Caco-2 (cell line): ENCODE data around the gene AGPS. TPM values are rescaled to one million over a fixed set of nuclear protein-coding genes. Genes with fewer than 3 reads are reported as not detected.
"Not testable (repeated sequence)": the region's sequence is repeated elsewhere in the genome, so short reads cannot be mapped to it uniquely, and the experiment has no call there.

Experiments
- BruUV-seq: library from RNA; stranded (reverse); fragments of 400-500 nt; replicated peaks from 2 replicates; lab custom pipeline; 2021; lab: Mats Ljungman, UMichigan
- CTCF ChIA-PET: fragments of 300-600 bp; sonication (Branson Sonifier 250); formaldehyde crosslinking; loops from one replicate; lab custom pipeline; 2022; ENCODE audit warnings: antibody characterized with exemption; lab: Charles Lee
- POLR2A ChIA-PET: fragments of 300-600 bp; sonication (Branson Sonifier 250); formaldehyde crosslinking; loops from one replicate; lab custom pipeline; 2022; ENCODE audit warnings: antibody characterized with exemption; lab: Charles Lee
- DNase-seq, 2 experiments: peaks; one replicate each; pipeline versions ENCODE4 v3.0.0 to v3.0.0-alpha.2; 2020 to 2022
- H3K27me3 ChIP-seq: replicated peaks from 2 replicates; pipeline ENCODE4 v1.6.0; 2011; ENCODE audit warnings: low read length; ENCODE audit not compliant: control insufficient read depth, insufficient read depth
- H3K36me3 ChIP-seq: 2 replicates; pipeline ENCODE4 v1.5.1; 2011; ENCODE audit warnings: low read length; ENCODE audit not compliant: control insufficient read depth, insufficient read depth
- H3K4me1 ChIP-seq: fragments of 250-450 bp; sonication (Bioruptor Pico); 2 replicates; pipeline ENCODE4 v1.5.1; 2020; ENCODE audit warnings: mild to moderate bottlenecking
- H3K4me3 ChIP-seq: 2 replicates; pipeline ENCODE4 v1.5.1; 2011; ENCODE audit warnings: low read depth, mild to moderate bottlenecking, control low read depth, low read length
- H3K9me3 ChIP-seq: fragments of 250-450 bp; sonication (Bioruptor Pico); 2 replicates; pipeline ENCODE4 v1.5.1; 2020; ENCODE audit warnings: mild to moderate bottlenecking, moderate library complexity
- H3K27ac Mint-ChIP-seq: one replicate; pipeline ENCODE4 v1.8.0; 2022; ENCODE audit warnings: mixed read lengths; ENCODE audit not compliant: unreplicated experiment
- H3K27me3 Mint-ChIP-seq: one replicate; pipeline ENCODE4 v1.8.0; 2022; ENCODE audit warnings: mixed read lengths; ENCODE audit not compliant: insufficient read depth, unreplicated experiment
- H3K36me3 Mint-ChIP-seq: one replicate; pipeline ENCODE4 v1.8.0; 2022; ENCODE audit warnings: mild to moderate bottlenecking, mixed read lengths; ENCODE audit not compliant: insufficient read depth, unreplicated experiment
- H3K4me1 Mint-ChIP-seq: one replicate; pipeline ENCODE4 v1.8.0; 2022; ENCODE audit warnings: low read depth, mixed read lengths; ENCODE audit not compliant: unreplicated experiment
- H3K4me3 Mint-ChIP-seq: one replicate; pipeline ENCODE4 v1.8.0; 2022; ENCODE audit warnings: mild to moderate bottlenecking, moderate library complexity, mixed read lengths; ENCODE audit not compliant: unreplicated experiment
- H3K9me3 Mint-ChIP-seq: one replicate; pipeline ENCODE4 v1.8.0; 2022; ENCODE audit warnings: mixed read lengths; ENCODE audit not compliant: unreplicated experiment
- intact Hi-C: fragments of 100-400 bp; cut with micrococcal nuclease; formaldehyde crosslinking; loops from one replicate; pipeline ENCODE4 v1.10.0; 2022; ENCODE audit not compliant: unreplicated experiment
- total RNA-seq: library from RNA; stranded (reverse); gene quantifications from 2 replicates; pipeline ENCODE4 v1.2.3, GENCODE V29; 2022
- TF ChIP-seq, protein P1 (sequence below), 2 experiments: fragments of 200-600 bp in 1 of 2; IDR thresholded peaks; 1 replicate in 1 of 2; 2 replicates in 1 of 2; pipeline versions ENCODE4 v1.5.1 to v1.8.0; 2011 to 2022; ENCODE audit warnings: antibody characterized with exemption in 1 of 2, control low read depth in 1 of 2, inconsistent platforms in 1 of 2, low read depth in 1 of 2, low read length in 1 of 2, mild to moderate bottlenecking in 1 of 2, moderate library complexity in 1 of 2; ENCODE audit not compliant: insufficient read depth in 1 of 2, severe bottlenecking in 1 of 2, unreplicated experiment in 1 of 2

Gene AGPS
- total RNA-seq, 1 experiment from 2014 or later = 105 TPM

DNA sequence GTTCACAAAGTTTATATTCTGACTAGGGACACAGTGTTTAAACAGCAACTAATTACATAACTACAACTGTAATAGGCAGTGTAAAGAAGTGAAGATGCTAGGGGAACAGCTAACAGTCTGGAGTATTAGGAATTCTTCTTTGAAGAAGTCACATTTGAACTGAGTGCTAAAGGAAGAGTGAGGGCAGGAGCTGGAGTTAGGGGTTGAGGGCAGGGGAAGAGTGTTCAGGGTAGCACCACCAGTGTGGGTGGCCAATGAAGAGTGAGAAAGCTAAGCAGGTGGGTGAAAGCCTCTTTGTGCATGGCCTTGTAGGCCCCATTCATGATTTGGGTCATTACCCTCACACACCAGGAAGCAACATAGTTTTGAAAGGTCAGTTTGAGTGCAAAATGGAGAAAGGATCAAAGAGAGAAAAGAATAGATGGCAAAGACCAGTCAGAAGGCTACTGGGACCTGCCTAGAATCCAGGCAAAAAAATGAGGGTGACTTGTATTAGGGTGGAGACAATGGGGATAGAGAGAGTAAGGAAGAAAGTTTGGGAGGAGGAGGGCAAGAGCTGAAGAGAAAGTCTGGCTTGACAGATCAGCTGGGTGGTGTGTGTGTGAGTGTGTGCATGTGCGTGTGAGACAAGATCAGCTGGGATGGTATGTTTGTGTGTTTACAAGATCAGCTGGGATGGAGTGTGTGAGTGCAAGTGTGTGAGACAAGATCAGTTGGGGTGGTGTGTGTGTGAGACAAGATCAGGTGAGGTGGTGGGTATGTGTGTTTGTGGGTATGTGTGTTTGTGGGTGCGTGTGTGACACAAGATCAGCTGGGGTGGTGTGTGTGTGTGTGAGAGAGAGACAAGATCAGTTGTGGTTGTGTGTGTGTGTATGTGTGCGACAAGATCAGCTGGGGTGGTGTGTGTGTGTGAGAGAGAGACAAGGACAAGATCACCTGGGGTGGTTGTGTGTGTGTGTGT lies 43.6 kb upstream of the AGPS start:
- POLR2A ChIA-PET = no interaction called here
- no peaks in the 10 kb centered on the region for H3K36me3 Mint-ChIP-seq

DNA sequence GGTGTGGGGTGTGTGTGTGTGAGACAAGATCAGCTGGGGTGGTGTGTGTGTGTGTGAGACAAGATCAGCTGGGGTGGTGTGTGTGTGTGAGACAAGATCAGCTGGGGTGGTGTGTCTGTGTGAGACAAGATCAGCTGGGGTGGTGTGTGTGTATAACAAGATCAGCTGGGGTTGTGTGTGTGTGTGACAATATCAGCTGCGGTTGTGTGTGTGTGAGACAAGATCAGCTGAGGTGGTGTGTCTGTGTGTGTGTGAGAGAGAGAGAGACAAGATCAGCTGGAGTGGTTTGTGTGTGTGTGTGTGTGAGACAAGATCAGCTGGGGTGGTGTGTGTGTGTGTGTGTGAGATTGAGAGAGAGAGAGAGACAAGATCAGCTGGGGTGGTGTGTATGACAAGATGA lies 41.9 kb upstream of the AGPS start:
- H3K9me3 Mint-ChIP-seq, BruUV-seq, H3K27ac Mint-ChIP-seq, H3K9me3 ChIP-seq, H3K36me3 ChIP-seq, POLR2A ChIA-PET, H3K36me3 Mint-ChIP-seq, H3K27me3 ChIP-seq, H3K4me1 Mint-ChIP-seq, H3K4me3 ChIP-seq, DNase-seq, H3K27me3 Mint-ChIP-seq, H3K4me3 Mint-ChIP-seq: not testable (repeated sequence)
- CTCF ChIA-PET = interaction anchor here (0.9 kb wide), 1 partner anchor 14 kb away, joined by 4 read pairs; no protein-coding TSS in a partner anchor
- H3K4me1 ChIP-seq = peaks cover 14% of the 10 kb centered on the region; the same call in 1 of the 2 replicates
- intact Hi-C loops = loop anchor here (5.0 kb wide), 1 partner anchor 42 kb away; the partner anchor contains the start of gene AGPS

More for the DNA sequence above, 43.6 kb upstream of the AGPS start:
- H3K4me3 Mint-ChIP-seq = no peak overlapping the region
- H3K27ac Mint-ChIP-seq = no peak overlapping the region
- H3K4me1 ChIP-seq = peaks cover 14% of the 10 kb centered on the region; the same call in 1 of the 2 replicates
- H3K27me3 Mint-ChIP-seq = no peaks in the 10 kb centered on the region
- H3K27me3 ChIP-seq = no peaks in the 10 kb centered on the region
- intact Hi-C loops = no loop called here
- no peaks in the 10 kb centered on the region for H3K9me3 ChIP-seq
- no peak overlapping the region for H3K4me3 ChIP-seq
- CTCF ChIA-PET = no interaction called here
- no peaks in the 10 kb centered on the region for H3K4me1 Mint-ChIP-seq
- H3K36me3 ChIP-seq = no peaks in the 10 kb centered on the region
- H3K9me3 Mint-ChIP-seq = no peaks in the 10 kb centered on the region
- no TSS peak for BruUV-seq
- DNase-seq = no peak
- TF ChIP-seq, protein P1, sequence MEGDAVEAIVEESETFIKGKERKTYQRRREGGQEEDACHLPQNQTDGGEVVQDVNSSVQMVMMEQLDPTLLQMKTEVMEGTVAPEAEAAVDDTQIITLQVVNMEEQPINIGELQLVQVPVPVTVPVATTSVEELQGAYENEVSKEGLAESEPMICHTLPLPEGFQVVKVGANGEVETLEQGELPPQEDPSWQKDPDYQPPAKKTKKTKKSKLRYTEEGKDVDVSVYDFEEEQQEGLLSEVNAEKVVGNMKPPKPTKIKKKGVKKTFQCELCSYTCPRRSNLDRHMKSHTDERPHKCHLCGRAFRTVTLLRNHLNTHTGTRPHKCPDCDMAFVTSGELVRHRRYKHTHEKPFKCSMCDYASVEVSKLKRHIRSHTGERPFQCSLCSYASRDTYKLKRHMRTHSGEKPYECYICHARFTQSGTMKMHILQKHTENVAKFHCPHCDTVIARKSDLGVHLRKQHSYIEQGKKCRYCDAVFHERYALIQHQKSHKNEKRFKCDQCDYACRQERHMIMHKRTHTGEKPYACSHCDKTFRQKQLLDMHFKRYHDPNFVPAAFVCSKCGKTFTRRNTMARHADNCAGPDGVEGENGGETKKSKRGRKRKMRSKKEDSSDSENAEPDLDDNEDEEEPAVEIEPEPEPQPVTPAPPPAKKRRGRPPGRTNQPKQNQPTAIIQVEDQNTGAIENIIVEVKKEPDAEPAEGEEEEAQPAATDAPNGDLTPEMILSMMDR (IDR thresholded peaks at IDR 0.05; ENCODE audit: insufficient read depth in 1 of 2, low read depth in 1 of 2, low read length in 1 of 2, severe bottlenecking in 1 of 2, unreplicated experiment in 1 of 2) = no peak

DNA sequence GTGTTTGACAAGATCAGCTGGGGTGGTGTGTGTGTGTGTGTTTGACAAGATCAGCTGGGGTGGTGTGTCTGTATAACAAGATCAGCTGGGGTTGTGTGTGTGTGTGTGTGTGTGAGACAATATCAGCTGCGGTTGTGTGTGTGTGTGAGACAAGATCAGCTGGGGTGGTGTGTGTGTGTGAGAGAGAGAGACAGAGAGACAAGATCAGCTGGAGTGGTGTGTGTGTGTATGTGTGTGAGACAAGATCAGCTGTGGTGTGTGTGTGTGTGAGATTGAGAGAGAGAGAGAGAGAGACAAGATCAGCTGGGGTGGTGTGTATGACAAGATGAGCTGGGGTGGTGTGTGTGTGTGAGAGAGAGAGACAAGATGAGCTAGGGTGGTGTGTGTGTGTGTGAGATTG lies 41.5 kb upstream of the AGPS start:
- H3K9me3 Mint-ChIP-seq, POLR2A ChIA-PET, H3K4me3 ChIP-seq, H3K36me3 ChIP-seq, BruUV-seq, H3K27me3 Mint-ChIP-seq, H3K27me3 ChIP-seq, DNase-seq, H3K4me3 Mint-ChIP-seq, H3K36me3 Mint-ChIP-seq, H3K9me3 ChIP-seq, H3K27ac Mint-ChIP-seq, H3K4me1 Mint-ChIP-seq: not testable (repeated sequence)
- CTCF ChIA-PET = interaction anchor here (0.9 kb wide), 1 partner anchor 14 kb away, joined by 4 read pairs; no protein-coding TSS in a partner anchor
- peaks cover 14% of the 10 kb centered on the region; the same call in 1 of the 2 replicates for H3K4me1 ChIP-seq
- intact Hi-C loops = loop anchor here (5.0 kb wide), 1 partner anchor 41 kb away; the partner anchor contains the start of gene AGPS
